Posterior cingulate gyrus (tissue), 11 donors: ENCODE measurements around the gene CCDC51.

Source experiments
- DNase-seq, 10 donors: peaks; one replicate each; pipeline versions ENCODE4 v3.0.0 to v3.0.0-alpha.2; 2020 to 2021; ENCODE audit warnings: mixed read lengths in 3 of 10
- intact Hi-C: fragments of 100-400 bp; cut with DNase I; formaldehyde crosslinking; loops from one replicate; pipeline ENCODE4 v1.15.1; 2023

Gene CCDC51

GRCh38 chr3:48411041-48411588 is 28.8 kb downstream of the CCDC51 start:
- intact Hi-C loops, result no loop called here
- peak in 6 of 10 donors; percentile 1 to 47 (median 4) for DNase-seq

GRCh38 chr3:48410205-48411040 is 29.5 kb downstream of the CCDC51 start:
- DNase-seq, result peak in 8 of 10 donors; percentile 0 to 72 (median 6)
- intact Hi-C loops, result no loop called here

GRCh38 chr3:48409291-48410201 is 30.4 kb downstream of the CCDC51 start:
- peak in 7 of 10 donors; percentile 1 to 74 (median 9) for DNase-seq
- intact Hi-C loops, result no loop called here

- DNase-seq, result peak in 6 of 10 donors; percentile 1 to 72 (median 20)
- intact Hi-C loops, result no loop called here
Measured at GRCh38 chr3:48408823-48409281, 31.1 kb downstream of the CCDC51 start.

- peak in 4 of 10 donors; percentile 2 to 40 (median 29) for DNase-seq
- intact Hi-C loops, result no loop called here
Measured at GRCh38 chr3:48407542-48408099, 32.3 kb downstream of the CCDC51 start.

GRCh38 chr3:48406443-48407431 is 33.2 kb downstream of the CCDC51 start:
- DNase-seq, result peak in 5 of 10 donors; percentile 1 to 55 (median 29)
- intact Hi-C loops, result no loop called here

GRCh38 chr3:48405971-48406370 is 33.9 kb downstream of the CCDC51 start:
- intact Hi-C loops, result no loop called here
- peak in 2 of 10 donors; percentile 24 to 43 for DNase-seq

- intact Hi-C loops, result no loop called here
- DNase-seq, result peak in 4 of 10 donors; percentile 5 to 76 (median 68)
Measured at GRCh38 chr3:48405343-48405881, 34.5 kb downstream of the CCDC51 start.

GRCh38 chr3:48404440-48405342 is 35.2 kb downstream of the CCDC51 start:
- intact Hi-C loops, result no loop called here
- peak in 5 of 10 donors; percentile 7 to 75 (median 47) for DNase-seq

GRCh38 chr3:48403533-48404439 is 36.1 kb downstream of the CCDC51 start:
- intact Hi-C loops, result no loop called here

GRCh38 chr3:48402907-48403306 is 37.0 kb downstream of the CCDC51 start:
- DNase-seq, result peak in 1 of 10 donors; percentile 35
- intact Hi-C loops, result no loop called here

More at GRCh38 chr3:48403533-48404439, 36.1 kb downstream of the CCDC51 start:
- DNase-seq, result peak in 3 of 10 donors; percentile 56 to 73 (median 71)

- intact Hi-C loops, result no loop called here
- peak in 7 of 10 donors; percentile 22 to 91 (median 75) for DNase-seq
Measured at GRCh38 chr3:48402281-48402732, 37.6 kb downstream of the CCDC51 start.

GRCh38 chr3:48401434-48401901 is 38.5 kb downstream of the CCDC51 start:
- intact Hi-C loops, result loop anchor here (1.0 kb wide), 1 partner anchor 35 kb away; no protein-coding TSS in a partner anchor
- peak in 1 of 10 donors; percentile 65 for DNase-seq

- peak in 5 of 10 donors; percentile 54 to 88 (median 60) for DNase-seq
- intact Hi-C loops, result loop anchor here (1.0 kb wide), 1 partner anchor 35 kb away; no protein-coding TSS in a partner anchor
Measured at GRCh38 chr3:48400824-48401433, 39.0 kb downstream of the CCDC51 start.

- DNase-seq, result peak in 3 of 10 donors; percentile 10 to 61 (median 49)
- intact Hi-C loops, result no loop called here
Measured at GRCh38 chr3:48399387-48400172, 40.3 kb downstream of the CCDC51 start.
